Activated CD4-positive, alpha-beta T cell treated with anti-CD3 and anti-CD28 coated beads for 1 hour (primary cell): ENCODE data around the gene NPIPA1.
"Not testable (repeated sequence)": the region's sequence is repeated elsewhere in the genome, so short reads cannot be mapped to it uniquely, and the experiment has no call there.

Source experiments
- DNase-seq: peaks from one replicate; pipeline ENCODE4 v3.0.0-alpha.2; 2020

The NPIPA1 gene

DNA sequence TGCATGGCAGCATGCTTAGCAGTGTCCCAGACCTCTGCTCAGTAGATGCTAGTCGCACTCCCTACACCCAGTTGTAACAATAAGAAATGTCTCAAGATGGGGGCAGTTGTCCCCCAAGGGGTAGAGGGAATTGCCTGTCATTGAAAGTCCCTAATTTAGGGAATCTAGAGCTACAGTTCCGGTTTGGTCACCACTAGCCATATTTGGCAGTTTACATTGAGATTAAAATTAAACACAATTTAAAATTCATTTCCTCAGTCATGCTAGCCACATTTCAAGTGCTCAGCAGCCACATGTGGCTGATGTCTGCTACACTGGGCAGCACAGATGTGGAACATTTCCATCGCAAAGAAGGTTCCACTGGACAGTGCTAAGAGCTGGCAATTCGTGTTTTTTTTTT is 41.7 kb downstream of the NPIPA1 start:
- DNase-seq = not testable (repeated sequence)

DNA sequence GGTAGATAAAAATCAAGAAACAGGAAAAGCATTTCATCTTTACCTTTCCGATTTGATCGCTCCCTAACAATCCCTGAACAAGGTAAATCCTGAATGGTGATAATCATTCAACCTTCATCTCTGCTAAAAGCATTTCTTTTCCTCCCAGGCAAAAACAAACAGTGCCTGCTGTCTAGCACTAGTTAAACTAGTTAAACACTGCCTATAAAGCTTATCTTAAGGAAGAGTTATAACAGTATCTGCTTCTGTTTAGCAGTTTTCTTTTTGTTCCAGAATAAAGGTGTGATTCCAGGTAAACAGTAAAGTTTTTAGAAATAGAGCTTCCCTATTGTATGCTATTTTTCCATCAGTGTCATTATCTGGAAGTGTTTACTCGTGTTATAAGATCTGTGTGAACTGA is 44.0 kb downstream of the NPIPA1 start:
- not testable (repeated sequence) for DNase-seq

DNA sequence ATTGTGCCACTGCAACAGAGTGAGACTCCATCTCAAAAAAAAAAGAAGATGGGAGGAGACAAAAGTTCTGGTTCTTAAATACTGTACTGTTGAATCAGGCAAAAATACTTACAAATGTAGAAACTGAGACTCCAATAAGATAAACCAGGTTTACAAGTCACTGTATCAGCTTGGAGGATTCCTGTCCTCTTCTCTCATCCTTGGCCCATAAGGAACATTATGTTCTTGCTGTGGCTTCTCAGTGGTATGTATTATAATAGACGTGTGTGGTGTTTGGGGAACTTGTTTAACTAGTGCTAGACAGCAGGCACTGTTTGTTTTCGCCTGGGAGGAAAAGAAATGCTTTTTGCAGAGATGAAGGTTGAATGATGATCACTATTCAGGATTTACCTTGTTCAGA is 45.3 kb downstream of the NPIPA1 start:
- DNase-seq = not testable (repeated sequence)

DNA sequence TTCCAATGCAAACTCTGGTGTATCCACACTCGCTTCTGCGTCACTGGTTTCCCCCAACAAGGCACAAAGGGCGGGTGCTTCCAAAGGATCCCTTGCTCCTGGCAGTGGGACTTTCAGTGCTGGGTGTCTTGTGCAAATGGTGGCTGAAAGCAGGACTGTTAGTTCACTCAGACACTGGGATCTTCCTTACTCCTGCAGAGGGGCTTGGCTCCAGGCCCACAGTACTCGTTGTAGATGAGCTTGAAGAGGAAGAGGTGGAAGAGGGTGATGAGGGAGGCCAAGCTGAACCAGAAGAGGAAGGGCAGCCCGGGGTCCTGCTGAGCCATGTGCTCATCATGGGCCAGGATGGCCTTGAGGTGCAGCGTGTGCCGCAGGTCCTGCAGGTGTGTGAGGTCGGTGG is 50.8 kb downstream of the NPIPA1 start:
- DNase-seq = not testable (repeated sequence)

DNA sequence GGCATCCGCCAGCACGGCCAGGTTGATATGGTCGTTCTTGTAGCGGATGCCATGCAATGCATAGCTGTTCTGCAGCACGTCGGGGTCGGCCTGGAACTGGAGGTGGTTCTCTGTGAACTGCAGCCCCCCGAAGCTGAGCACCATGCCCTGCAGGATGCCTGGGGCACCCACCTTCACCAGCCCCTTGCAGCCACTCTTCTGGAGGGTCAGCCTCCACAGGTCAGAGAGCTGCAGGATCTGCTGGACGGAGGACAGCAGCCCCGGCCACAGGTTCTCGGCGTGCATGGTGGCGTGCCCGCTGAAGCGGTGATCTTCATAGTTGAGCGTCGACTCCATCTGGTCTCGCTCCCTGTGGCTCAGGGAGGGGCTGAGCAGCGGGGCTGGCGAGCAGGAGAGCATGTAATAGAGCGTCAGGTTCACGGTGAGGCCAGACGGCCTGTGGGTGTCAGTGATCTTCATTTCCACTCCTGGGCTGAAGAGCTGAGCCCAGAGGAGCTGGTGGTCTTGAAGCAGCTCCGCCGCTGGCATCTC is 51.5 kb downstream of the NPIPA1 start:
- DNase-seq = not testable (repeated sequence)

DNA sequence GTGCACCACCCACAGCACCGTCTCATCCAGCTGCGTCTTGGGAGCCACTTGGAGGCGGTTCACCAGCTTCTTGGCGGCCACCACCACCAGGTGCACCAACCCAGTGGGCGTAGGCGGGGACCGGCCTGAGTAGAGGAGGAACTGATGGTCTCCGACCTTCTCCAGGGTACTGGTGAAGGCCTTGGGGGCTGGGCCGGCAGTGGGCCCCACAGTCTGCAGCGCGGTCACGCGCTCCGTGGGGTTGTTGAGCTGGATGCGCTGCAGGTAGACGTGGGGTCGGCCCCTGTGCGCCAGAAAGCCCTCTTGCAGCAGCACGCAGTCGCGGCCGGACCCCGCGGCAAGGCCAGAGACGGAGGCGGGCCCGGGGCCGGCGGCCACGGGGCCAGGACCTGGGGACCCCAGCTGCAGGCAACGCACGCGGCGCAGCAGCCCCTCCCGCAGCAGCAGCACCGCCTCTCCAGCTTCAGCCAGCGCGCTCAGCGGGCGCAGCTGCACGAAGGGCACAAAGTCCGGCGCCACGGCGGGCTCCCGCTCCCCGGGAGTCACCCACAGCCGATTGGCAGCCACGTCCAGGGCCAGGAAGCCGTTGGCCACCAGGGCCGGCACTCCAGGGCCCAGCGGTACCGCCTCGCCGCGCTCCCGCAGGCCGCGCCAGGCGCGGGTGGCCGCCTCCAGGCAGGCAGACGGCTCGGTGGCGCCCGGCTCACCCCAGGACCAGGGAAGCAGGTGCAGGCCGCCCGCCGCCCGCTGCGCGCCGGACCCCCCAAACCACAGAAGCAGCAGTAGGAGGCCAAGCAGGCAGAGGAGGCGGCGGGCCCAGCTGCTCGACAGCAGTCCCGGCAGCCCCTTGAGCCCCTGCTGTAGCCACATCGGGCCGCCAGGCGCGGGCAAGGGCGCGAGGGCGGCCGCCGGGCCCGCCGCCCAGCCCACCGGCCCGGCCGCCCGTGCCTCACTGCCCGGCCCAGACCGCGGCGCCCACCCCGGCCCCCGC is 52.3 kb downstream of the NPIPA1 start:
- DNase-seq = not testable (repeated sequence)

DNA sequence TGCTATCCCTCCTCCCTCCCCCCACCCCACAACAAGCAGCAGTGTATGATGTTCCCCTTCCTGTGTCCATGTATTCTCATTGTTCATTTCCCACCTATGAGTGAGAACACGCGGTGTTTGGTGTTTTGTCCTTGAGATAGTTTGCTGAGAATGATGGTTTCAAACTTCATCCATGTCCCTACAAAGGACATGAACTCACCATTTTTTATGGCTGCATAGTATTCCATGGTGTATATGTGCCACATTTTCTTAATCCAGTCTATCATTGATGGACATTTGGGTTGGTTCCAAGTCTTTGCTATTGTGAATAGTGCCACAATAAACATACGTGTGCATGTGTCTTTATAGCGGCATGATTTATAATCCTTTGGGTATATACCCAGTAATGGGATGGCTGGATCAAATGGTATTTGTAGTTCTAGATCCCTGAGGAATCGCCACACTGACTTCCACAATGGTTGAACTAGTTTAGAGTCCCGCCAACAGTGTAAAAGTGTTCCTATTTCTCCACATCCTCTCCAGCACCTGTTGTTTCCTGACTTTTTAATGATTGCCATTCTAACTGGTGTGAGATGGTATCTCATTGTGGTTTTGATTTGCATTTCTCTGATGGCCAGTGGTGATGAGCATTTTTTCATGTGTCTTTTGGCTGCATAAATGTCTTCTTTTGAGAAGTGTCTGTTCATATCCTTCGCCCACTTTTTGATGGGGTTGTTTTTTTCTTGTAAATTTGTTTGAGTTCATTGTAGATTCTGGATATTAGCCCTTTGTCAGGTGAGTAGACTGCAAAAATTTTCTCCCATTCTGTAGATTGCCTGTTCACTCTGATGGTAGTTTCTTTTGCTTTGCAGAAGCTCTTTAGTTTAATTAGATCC is 56.3 kb downstream of the NPIPA1 start:
- not testable (repeated sequence) for DNase-seq

DNA sequence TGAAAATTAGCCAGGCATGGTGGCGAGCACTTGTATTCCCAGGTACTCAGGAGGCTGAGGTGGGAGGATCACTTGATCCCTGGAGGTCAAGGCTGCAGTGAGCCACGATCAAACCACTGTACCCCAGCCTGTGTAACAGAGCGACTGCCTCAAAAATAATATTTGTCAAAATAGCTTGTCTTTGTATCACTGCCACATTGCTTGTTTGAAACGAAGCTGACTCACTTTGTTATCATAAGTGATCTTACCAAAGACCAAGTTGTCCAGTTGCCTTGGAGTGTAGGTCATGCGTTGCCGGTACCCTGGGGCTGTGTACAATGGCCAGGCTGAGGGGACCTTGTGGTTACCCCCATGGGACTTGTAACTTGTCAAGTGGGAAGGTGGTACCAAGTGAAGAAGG is 59.5 kb downstream of the NPIPA1 start:
- DNase-seq = not testable (repeated sequence)

DNA sequence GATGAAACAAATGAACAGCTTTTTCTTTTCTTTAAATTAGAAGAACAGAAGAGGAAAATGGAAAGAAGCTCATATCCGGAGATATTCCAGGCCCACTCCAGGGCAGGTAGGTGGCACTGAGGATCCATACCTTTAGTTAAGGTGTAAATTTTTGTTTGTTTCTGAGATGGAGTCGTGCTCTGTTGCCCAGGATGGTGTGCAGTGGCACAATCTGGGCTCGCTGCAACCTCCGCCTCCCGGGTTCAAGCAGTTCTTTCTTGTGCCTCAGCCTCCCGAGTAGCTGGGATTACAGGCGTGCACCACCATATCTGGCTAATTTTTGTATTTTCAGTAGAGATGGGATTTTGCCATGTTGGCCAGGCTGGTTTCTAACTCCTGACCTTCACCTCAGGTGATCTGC is 61.1 kb downstream of the NPIPA1 start:
- DNase-seq = not testable (repeated sequence)

DNA sequence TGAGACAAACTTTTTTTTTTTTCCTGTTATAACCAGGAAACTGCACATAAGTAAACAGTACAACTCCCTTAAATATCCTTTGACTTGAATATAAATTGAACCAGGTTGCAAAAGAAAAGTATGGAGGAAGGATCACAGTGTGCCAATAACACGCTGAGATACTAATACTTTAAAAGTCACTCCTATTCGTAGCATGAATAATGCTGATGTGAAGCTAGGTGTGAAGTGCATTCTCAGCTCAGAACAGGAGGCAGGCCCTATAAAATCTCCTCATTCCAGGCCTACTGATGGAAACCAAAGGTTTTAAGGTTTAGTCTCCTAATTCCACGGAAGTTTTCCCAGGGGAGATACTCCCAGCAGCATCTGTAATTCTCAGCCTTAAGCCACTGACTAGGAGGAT is 62.6 kb downstream of the NPIPA1 start:
- not testable (repeated sequence) for DNase-seq
